ENCODE measurements around the gene PTCD2.
"Not testable (repeated sequence)": the region's sequence is repeated elsewhere in the genome, so short reads cannot be mapped to it uniquely, and the experiment has no call there.

PTCD2 gene

GRCh38 chr5:72302171-72302570 is 18.0 kb upstream of the PTCD2 start:
- Histone ChIP-seq H3K4me1 (ENCODE audit: insufficient read depth, low read length) (peaks cover 12% of the 10 kb centered on the region), H2AFZ (ENCODE audit: low read depth, low read length) (no peak overlapping the region), H3K9me3 (ENCODE audit: low read length) (no peaks in the 10 kb centered on the region), H3K4me3 (ENCODE audit: low read length) (no peak overlapping the region), H3K36me3 (ENCODE audit: insufficient read depth, low read length) (peaks cover 5% of the 10 kb centered on the region), H3K27me3 (ENCODE audit: insufficient read depth, low read length) (no peaks in the 10 kb centered on the region)

- Histone ChIP-seq H2AFZ (ENCODE audit: low read depth, low read length) (no peak overlapping the region), H3K27me3 (ENCODE audit: insufficient read depth, low read length) (no peaks in the 10 kb centered on the region), H3K9me3 (ENCODE audit: low read length) (peaks cover 11% of the 10 kb centered on the region), H3K4me1 (ENCODE audit: insufficient read depth, low read length) (peaks cover 12% of the 10 kb centered on the region), H3K36me3 (ENCODE audit: insufficient read depth, low read length) (peaks cover 29% of the 10 kb centered on the region), H3K4me3 (ENCODE audit: low read length) (no peak overlapping the region)
These were observed 14.7 kb upstream of the PTCD2 start for GRCh38 chr5:72305194-72306142.

DNA sequence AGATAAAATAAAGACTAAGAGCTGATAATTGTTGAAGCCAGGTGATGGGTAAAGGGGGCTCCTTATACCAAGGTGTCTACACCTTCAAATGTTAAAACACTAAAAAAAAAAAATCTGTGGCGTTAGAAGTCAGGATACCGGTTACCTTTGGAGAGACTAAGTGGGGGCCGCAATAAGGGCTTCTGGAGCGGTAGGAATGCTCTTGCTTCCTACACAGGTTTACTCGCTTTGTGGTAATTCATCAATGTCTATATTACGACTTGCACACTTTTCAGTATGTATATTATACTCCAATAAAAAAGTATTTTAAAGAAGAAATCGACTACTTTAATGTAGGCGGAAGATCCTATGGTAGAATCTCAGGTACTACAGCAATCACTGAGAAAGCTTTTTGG is 12.6 kb upstream of the PTCD2 start:
- H3K4me1 ChIP-seq (ENCODE audit: insufficient read depth, low read length): peaks cover 2% of the 10 kb centered on the region
- peaks cover 40% of the 10 kb centered on the region for H3K36me3 ChIP-seq (ENCODE audit: insufficient read depth, low read length)
- H3K27me3 ChIP-seq (ENCODE audit: insufficient read depth, low read length): no peaks in the 10 kb centered on the region
- no peak overlapping the region for H2AFZ ChIP-seq (ENCODE audit: low read depth, low read length)
- peaks cover 11% of the 10 kb centered on the region for H3K9me3 ChIP-seq (ENCODE audit: low read length)
- peak overlapping the region; percentile 38 for H3K4me3 ChIP-seq (ENCODE audit: low read length)

- H3K4me1 ChIP-seq (ENCODE audit: insufficient read depth, low read length): no peaks in the 10 kb centered on the region
- peaks cover 43% of the 10 kb centered on the region for H3K36me3 ChIP-seq (ENCODE audit: insufficient read depth, low read length)
- peaks cover 11% of the 10 kb centered on the region for H3K9me3 ChIP-seq (ENCODE audit: low read length)
- H2AFZ ChIP-seq (ENCODE audit: low read depth, low read length): no peak overlapping the region
- no peaks in the 10 kb centered on the region for H3K27me3 ChIP-seq (ENCODE audit: insufficient read depth, low read length)
- peak overlapping the region; percentile 38 for H3K4me3 ChIP-seq (ENCODE audit: low read length)
These were observed 12.0 kb upstream of the PTCD2 start for GRCh38 chr5:72307968-72308852.

GRCh38 chr5:72308853-72309191 is 11.4 kb upstream of the PTCD2 start:
- Histone ChIP-seq H3K4me1 (ENCODE audit: insufficient read depth, low read length) (no peaks in the 10 kb centered on the region), H3K4me3 (ENCODE audit: low read length) (no peak overlapping the region)

GRCh38 chr5:72313141-72313540 is 7.0 kb upstream of the PTCD2 start:
- Histone ChIP-seq H3K27me3 (ENCODE audit: insufficient read depth, low read length) (no peaks in the 10 kb centered on the region), H3K4me3 (ENCODE audit: low read length) (no peak overlapping the region), H3K36me3 (ENCODE audit: insufficient read depth, low read length) (peaks cover 48% of the 10 kb centered on the region)

More at GRCh38 chr5:72308853-72309191, 11.4 kb upstream of the PTCD2 start:
- Histone ChIP-seq H2AFZ (ENCODE audit: low read depth, low read length) (no peak overlapping the region), H3K9me3 (ENCODE audit: low read length) (peaks cover 11% of the 10 kb centered on the region), H3K27me3 (ENCODE audit: insufficient read depth, low read length) (no peaks in the 10 kb centered on the region), H3K36me3 (ENCODE audit: insufficient read depth, low read length) (peaks cover 45% of the 10 kb centered on the region)

GRCh38 chr5:72314571-72315172 is 5.5 kb upstream of the PTCD2 start:
- no peak overlapping the region for H2AFZ ChIP-seq (ENCODE audit: low read depth, low read length)
- no peak overlapping the region for H3K4me3 ChIP-seq (ENCODE audit: low read length)
- H3K9me3 ChIP-seq (ENCODE audit: low read length): no peaks in the 10 kb centered on the region
- no peaks in the 10 kb centered on the region for H3K27me3 ChIP-seq (ENCODE audit: insufficient read depth, low read length)
- H3K4me1 ChIP-seq (ENCODE audit: insufficient read depth, low read length): no peaks in the 10 kb centered on the region
- H3K36me3 ChIP-seq (ENCODE audit: insufficient read depth, low read length): peaks cover 37% of the 10 kb centered on the region

More at GRCh38 chr5:72313141-72313540, 7.0 kb upstream of the PTCD2 start:
- Histone ChIP-seq H2AFZ (ENCODE audit: low read depth, low read length) (no peak overlapping the region), H3K9me3 (ENCODE audit: low read length) (peaks cover 8% of the 10 kb centered on the region), H3K4me1 (ENCODE audit: insufficient read depth, low read length) (no peaks in the 10 kb centered on the region)

- peak overlapping the region; percentile 68 for H2AFZ ChIP-seq (ENCODE audit: low read depth, low read length)
- not testable (repeated sequence) for H3K27me3 ChIP-seq (ENCODE audit: insufficient read depth, low read length); H3K9me3 ChIP-seq (ENCODE audit: low read length); H3K4me1 ChIP-seq (ENCODE audit: insufficient read depth, low read length)
- H3K4me3 ChIP-seq (ENCODE audit: low read length): peak overlapping the region; percentile 94
- peaks cover 15% of the 10 kb centered on the region for H3K36me3 ChIP-seq (ENCODE audit: insufficient read depth, low read length)
These were observed 668 bp upstream of the PTCD2 start for GRCh38 chr5:72319435-72319975.

DNA sequence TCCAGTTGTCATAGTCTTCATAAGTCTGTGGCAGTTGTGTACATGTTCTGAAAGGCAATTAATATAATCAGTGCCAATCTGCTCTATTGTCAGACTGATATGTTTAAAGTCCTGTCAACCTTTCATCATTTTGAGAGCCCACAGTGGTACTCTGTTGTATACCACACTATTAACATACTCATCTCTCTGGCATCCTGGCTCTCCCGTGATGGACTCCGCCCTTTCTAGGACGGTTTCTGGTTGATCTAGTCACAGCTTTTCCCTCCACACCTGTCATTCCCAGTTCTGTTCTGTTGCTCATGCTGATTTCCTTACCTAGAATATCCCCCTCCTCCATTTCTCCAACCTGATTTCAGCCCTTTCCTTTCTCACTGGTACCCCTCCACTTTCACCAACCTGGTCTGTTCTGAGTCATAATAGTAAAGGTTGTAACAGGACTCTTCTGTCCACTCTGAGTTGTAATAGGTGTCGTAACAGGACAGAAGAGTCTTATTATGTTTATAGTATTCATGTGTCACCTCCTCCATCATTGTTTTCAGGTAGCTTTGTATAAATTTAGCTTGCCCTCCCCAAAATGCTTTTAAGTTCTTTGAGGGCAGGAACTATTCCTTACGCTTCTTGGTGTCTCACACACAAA is 4.1 kb downstream of the PTCD2 start:
- Histone ChIP-seq H3K4me3 (ENCODE audit: low read length) (no peak overlapping the region), H3K9me3 (ENCODE audit: low read length) (no peaks in the 10 kb centered on the region), H3K27me3 (ENCODE audit: insufficient read depth, low read length) (no peaks in the 10 kb centered on the region), H2AFZ (ENCODE audit: low read depth, low read length) (no peak overlapping the region), H3K4me1 (ENCODE audit: insufficient read depth, low read length) (peaks cover 6% of the 10 kb centered on the region), H3K36me3 (ENCODE audit: insufficient read depth, low read length) (peaks cover 45% of the 10 kb centered on the region)

DNA sequence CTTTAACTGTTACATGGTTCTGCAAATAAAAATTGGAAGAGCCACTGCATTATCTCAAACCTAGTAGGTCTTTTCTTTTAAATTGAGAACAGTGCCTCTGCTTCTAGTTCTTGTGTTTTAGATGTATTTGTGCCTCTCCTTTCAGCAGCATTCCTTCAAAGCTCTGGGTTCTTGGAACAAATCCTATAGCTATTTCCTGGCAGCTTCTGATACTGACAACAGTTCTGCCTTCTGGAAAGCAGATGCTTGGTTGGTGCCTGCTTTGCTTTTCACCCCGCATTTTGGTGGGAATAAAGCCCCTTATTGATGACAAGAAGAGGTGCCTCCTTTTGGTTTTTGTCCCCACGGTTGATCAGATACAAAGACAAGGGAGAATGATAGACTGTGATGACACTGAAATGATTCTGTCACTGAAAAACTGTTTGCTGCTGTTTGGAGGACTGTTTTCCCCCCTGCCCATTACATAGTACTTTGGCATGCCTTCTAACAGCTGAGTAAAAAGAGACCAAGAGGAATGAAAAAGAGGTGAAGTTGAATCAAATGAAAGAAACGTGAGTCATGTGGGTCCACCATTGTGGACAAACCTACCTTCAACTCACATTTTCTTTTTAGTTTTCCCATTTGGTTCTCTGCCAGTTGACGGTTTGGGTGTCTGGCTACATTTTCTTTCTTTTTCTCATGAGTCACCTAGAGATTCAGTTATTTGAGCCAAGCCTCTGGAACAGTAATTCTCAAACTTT is 5.6 kb downstream of the PTCD2 start:
- Histone ChIP-seq H3K9me3 (ENCODE audit: low read length) (no peaks in the 10 kb centered on the region), H3K4me3 (ENCODE audit: low read length) (no peak overlapping the region), H2AFZ (ENCODE audit: low read depth, low read length) (no peak overlapping the region), H3K4me1 (ENCODE audit: insufficient read depth, low read length) (peaks cover 6% of the 10 kb centered on the region), H3K27me3 (ENCODE audit: insufficient read depth, low read length) (no peaks in the 10 kb centered on the region), H3K36me3 (ENCODE audit: insufficient read depth, low read length) (peaks cover 55% of the 10 kb centered on the region)

DNA sequence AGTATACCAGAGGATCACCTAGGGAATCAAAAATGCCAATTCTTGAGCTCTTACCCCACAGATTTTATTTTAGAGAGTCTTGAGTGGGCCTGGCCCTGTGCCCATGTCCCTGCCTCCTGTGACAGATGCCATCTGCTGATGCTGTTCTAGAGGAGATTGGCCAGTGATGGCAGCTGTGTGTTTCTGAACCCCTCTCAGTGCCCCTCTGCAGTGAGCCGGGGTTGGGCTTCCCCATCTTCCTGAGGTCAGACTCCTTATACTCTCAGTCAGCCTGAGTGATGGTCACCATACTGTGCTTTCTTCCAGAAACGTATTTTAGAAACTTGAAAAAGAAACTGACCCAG is 6.1 kb downstream of the PTCD2 start:
- Histone ChIP-seq H3K27me3 (ENCODE audit: insufficient read depth, low read length) (no peaks in the 10 kb centered on the region), H3K36me3 (ENCODE audit: insufficient read depth, low read length) (peaks cover 60% of the 10 kb centered on the region), H3K9me3 (ENCODE audit: low read length) (no peaks in the 10 kb centered on the region), H3K4me1 (ENCODE audit: insufficient read depth, low read length) (peaks cover 2% of the 10 kb centered on the region), H2AFZ (ENCODE audit: low read depth, low read length) (no peak overlapping the region), H3K4me3 (ENCODE audit: low read length) (no peak overlapping the region)

DNA sequence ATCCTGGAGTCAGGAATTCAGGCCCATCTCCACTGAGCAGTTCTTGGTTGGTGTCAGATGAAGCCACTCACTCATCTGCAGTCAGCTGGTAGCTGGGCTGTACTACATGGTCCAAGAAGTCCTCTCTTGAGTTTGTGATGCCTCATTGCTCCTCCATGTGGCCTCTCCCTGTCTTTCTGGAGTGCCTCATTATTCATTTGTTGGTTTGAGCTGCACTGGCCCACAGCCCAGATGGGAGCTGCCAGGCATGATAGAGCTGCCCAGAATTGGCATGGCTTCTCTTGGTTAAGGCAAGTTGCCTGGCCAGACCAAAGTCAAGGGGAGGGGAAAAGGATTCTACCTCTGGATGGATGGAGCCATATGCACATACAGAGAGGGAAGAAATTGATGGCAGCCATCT is 8.0 kb downstream of the PTCD2 start:
- no peaks in the 10 kb centered on the region for H3K4me1 ChIP-seq (ENCODE audit: insufficient read depth, low read length)
- H3K9me3 ChIP-seq (ENCODE audit: low read length): no peaks in the 10 kb centered on the region
- H3K4me3 ChIP-seq (ENCODE audit: low read length): no peak overlapping the region
- peaks cover 67% of the 10 kb centered on the region for H3K36me3 ChIP-seq (ENCODE audit: insufficient read depth, low read length)
- H3K27me3 ChIP-seq (ENCODE audit: insufficient read depth, low read length): no peaks in the 10 kb centered on the region
- no peak overlapping the region for H2AFZ ChIP-seq (ENCODE audit: low read depth, low read length)

Data from neuron (in vitro differentiated cells).